NB4 (cell line): ENCODE results near the gene ALDH4A1.

Experiments used
- POLR2A ChIP-seq: IDR thresholded peaks from 2 replicates; pipeline ENCODE4 v1.6.1; 2011; ENCODE audit warnings: mild to moderate bottlenecking; ENCODE audit not compliant: insufficient read length; ENCODE audit errors: extremely low read depth
- TF ChIP-seq, protein P1 (sequence below): IDR thresholded peaks from one replicate; pipeline ENCODE4 v1.5.1; 2012; ENCODE audit warnings: low read depth, low read length

DNA sequence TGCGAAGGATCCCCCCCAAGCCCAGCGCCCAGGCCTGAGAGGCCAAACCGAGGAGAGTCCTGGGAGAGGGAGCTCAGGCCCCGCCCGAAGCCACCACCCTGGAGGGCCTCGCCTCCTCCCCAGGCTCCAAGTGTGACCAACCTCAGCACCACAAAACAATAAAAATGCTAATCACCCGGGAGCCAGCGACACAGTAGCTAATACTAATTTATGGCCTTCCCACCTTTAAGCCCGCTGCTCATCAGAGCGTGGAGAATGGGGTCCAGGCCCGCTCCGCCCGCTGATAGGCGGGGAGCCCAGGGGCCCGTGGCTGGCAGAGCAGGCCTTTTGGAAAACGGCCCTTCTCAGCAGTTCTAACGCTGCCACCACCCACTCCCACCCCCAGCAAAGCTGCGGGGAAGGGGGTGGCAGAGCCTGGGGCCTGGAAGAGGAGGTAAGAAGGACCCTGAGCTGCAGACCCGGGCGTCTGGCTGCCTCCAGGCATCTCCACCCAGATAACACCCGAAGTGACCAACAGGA lies 22.5 kb downstream of the ALDH4A1 start:
- TF ChIP-seq, protein P1, sequence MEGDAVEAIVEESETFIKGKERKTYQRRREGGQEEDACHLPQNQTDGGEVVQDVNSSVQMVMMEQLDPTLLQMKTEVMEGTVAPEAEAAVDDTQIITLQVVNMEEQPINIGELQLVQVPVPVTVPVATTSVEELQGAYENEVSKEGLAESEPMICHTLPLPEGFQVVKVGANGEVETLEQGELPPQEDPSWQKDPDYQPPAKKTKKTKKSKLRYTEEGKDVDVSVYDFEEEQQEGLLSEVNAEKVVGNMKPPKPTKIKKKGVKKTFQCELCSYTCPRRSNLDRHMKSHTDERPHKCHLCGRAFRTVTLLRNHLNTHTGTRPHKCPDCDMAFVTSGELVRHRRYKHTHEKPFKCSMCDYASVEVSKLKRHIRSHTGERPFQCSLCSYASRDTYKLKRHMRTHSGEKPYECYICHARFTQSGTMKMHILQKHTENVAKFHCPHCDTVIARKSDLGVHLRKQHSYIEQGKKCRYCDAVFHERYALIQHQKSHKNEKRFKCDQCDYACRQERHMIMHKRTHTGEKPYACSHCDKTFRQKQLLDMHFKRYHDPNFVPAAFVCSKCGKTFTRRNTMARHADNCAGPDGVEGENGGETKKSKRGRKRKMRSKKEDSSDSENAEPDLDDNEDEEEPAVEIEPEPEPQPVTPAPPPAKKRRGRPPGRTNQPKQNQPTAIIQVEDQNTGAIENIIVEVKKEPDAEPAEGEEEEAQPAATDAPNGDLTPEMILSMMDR, result no peak
- TF ChIP-seq POLR2A, result no peak
